HG02973 (cell line): ENCODE results near the gene TTYH1.
"Not testable (repeated sequence)": the region's sequence is repeated elsewhere in the genome, so short reads cannot be mapped to it uniquely, and the experiment has no call there.

Experiments
- ATAC-seq: cut with Tn5 transposase; IDR thresholded peaks from one replicate; pipeline ENCODE4 v1.9.1; 2021; ENCODE audit warnings: moderate library complexity; ENCODE audit not compliant: unreplicated experiment

TTYH1 gene

DNA sequence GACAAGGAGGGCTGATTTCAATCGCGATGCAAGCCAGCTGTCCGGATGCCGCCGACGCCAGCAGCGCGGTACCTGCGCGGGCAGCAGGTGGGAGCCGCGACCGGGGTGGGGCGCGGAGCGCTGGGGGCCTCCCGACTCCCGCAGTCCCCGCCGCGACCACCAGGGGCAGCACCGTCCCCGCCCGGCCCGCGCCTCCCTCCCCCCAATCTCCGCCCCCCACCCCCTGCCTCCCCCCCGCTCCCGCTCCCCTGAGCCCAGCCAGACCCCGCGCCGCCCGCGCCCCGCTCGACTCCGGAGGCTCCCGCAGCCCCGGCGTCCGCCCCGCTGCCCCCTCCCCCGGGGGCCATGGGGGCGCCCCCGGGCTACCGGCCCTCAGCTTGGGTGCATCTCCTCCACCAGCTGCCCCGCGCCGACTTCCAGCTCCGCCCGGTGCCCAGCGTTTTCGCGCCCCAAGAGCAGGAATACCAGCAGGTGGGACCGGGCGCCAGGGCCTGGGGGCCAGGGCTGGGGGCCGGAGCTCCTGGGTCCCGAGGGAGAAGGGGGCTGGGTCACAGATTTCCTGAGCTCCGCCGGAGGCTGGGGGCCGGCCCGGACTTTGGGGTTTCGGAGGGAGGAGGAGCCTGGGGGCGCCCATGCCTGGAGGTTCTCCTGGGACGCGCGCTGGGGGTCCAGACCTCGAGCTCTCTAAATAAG lies at the start of gene TTYH1:
TTYH1 (plus strand) TSS at position 257 of the 693 bp plus-strand sequence; CDS start at position 346, 89 bp downstream.
- ATAC-seq, result no peak

DNA sequence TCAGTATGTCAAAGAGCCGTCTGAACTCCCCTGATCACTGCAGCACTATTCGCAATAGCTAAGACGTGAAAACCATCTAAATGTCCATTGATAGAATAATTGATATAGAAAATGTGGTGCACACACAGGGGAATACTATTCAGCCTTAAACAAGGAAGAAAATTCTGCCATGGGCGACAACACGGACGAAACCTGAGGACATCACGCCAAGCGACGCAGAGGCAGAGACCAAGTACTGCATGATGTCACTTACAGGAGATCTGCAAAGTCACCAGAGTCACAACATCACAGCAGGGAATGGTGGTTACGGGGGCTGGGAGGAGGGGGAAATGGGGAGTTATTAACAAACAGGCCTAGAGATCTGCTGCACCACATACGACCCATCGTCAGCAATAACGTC lies 49.5 kb upstream of the TTYH1 start:
- ATAC-seq, result not testable (repeated sequence)

DNA sequence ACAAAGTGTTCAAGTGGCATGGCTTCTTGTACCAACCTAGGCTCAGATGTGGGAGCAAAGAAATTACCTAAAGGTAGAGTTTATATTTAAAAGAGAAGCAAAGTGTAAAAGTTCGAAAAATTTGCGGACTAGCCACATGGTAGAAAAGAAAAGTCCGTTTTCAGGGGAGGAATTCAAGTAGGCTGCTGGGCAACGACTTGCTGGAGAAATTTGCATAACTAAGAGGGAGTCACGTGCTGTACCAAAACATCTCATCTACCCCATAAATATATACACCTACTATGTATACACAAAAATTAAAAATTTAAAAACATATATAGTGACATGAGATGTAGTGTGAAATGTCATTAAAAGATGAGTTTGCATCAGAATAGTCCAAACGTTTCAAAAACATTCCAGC lies 48.5 kb upstream of the TTYH1 start:
- no peak for ATAC-seq

DNA sequence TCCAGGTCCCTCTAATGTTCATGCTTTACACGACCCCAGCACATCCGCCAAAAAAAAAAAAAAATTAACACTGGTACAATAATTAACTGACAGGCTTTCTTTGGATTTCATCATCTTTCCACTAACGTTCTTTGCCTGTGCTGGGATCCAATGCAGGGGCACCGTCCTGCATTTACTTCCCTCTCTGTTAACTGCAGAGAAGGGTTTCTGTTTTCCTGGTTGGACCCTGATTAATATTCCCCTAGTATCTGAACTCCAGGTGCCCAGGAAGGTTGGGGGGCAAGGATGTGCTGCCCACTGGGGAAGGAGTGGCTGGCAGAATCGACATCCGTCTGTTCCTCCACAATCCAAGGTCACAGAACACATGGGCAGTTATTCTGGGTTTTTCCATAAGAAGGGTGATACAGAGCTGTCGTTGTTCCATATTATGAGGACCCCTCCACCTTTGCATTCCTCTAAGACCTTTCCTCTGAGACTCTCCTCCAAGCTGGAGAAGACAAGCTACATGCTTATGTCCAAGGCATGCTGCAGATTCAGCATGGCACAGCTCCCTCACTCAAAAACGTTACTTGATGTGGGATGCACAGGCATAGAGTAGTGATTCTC lies 46.1 kb upstream of the TTYH1 start:
- ATAC-seq, result no peak

DNA sequence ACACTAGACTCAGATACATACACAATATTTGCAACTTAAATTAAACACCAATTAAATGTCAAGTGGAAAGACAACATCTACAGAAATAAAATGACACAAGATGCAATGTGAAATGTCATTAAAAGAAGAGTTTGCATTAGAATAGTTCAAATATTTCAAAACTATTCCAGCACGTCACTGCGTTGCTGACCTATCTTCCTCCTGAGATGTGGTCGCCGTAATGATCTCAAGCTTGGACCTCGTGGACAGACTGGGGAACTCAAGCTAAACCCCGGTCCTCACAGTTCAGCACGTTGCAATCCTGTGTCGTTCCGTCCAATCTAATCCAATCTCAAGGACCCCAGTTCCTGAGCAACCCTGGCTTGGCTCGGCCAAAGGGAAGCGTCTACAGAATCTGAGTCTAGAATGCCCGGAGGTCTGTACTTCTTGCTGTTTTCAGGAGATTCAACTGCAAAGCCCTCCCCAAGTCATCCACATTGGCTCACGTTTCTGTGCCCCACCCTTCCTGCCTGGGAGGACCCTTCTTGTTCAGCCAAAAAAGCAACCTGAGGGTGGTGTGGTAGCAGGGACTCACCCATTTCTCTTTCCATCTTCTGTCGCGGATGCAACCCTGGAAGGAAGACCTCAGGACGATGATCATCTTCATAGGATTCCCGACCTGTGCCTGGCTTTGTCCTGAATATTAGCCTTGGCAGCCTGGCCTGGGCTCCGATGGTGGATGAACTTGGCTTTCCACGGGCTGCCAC lies 45.4 kb upstream of the TTYH1 start:
- not testable (repeated sequence) for ATAC-seq

DNA sequence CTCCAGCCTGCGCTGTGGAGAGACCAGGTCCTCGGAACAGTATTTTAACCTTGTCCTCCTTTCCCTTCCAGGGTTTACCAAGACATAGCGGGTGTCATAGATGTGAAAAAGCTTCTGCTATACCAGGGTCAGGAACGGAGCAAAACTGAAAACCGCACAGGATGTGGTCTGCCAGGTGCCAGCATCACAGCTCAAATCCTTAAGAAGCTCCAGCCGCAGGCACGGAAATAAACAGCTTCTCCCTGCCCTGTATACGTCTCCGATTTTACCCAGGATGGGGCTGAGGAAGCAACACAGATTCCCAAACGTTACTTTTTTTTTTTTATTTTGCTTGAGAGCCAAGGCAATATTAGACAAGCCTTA lies 44.8 kb upstream of the TTYH1 start:
- not testable (repeated sequence) for ATAC-seq

DNA sequence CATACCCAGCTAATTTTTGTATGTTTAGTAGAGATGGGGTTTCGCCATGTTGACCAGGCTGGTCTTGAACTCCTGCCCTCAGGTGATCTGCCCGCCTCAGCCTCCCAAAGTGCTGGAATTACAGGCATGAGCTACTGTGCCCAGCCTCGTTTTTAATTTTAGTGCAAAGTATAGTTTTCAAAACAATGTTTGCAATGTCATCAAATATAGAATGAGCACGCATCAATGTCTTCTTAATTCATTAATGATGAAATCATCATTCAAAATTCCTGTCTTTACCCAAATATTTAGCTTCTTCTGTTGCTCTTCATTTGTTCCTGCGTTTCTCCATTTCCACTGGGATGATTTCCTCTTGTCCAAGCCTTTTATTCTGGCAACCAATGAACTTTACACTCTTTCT lies 43.8 kb upstream of the TTYH1 start:
- not testable (repeated sequence) for ATAC-seq

DNA sequence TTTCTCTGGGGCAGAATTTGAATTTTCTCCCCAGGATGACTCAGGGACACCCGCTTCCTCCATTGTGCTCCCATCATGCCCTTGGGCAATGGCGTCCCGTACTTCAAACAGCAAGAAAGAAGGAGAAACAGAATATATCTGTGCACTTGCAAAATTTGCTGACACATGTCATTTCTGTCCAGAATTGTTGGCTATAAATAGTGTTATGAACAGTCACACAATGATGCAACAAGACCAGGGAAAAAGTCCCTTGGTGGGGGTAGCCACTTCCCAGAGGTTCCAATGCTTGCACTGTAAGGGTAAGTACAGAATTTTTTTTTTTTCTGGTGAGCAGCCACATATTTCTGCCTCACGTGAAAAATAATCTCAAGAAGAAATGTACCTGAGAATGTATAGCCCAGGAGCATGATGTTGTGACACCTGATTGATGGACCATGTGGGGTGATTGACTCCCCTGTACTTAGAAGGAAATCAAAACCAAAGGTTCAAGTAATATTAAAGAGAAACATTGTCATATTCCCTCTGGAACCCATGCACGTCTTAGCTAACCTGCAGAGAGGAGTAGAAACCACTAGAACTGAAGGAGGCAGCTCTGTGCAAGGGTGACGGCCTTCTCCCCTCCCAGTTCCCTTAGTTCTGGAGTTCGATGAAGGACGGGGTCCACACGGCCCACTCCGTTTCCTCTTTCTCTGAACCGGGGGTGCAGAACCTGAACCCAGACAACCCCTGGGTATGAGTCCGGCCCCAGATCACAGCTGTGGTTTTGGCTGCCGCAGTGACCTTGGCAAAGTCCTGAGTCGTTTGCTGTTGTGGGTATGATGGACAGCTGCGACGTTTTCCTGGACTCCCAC lies 41.3 kb upstream of the TTYH1 start:
- ATAC-seq, result no peak

DNA sequence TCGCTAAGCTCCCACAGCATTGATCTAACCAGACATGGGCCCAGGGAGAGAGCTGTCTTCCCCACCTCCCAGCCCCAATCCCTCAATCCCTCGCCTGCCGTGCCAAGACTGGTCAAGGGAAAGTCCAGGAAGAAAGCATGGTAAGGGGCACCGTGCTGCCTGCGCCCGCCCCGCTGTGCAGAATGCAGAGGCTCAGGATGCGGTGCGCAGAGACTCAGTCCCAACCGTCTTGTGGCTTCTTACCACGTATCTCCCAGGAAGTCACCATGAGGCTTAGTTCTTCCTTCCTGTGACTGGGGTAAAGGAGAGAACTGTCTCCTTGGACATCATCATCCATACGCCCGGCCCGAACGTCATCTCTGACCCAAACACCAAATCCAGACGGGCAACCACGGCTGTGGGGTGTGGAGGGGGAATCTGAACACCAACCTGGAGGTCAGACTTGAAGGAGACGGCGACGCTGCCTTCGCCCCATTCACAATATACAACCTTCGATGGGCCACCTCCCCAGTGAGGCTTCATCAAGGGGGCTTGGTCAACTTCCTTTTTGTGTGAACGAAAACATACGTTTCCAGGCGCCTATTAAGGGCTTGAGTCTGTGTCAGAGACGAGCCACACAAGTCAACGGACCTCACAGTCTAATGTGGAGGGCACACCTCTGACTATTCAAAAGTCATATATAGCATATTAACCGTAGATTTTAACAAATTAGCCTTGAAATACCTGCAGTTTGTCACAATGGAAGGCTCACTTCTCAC lies 39.9 kb upstream of the TTYH1 start:
- ATAC-seq, result not testable (repeated sequence)

DNA sequence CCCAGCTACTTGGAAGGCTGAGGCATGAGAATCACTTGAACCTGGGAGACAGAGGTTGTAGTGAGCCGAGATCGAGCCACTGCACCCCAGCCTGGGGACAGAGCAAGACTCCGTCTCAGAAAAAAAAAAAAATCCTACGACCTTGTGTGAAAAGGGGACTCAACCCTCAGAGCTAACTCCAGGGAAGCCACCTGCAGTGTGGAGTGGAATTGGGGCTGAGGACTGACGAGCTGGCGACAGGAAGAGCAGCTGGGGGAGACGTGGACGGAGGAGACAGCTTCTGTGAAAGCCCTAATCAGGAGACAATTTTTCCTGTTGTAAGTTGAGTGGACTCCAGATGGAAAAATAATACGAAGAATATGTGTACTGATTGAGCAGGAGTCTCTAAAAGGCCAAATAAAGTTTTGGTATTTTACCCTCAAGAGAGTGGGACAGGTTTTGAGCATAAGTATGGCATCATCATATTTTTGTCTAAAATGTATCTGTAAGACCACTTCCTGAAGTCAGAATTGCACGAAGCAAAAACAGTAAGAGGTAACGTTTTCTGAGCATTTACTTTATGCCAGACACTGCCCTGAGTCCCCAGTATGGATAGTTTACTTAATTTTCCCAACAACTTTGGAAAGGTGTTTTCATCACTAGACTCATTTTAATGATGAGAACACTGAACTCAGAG lies 38.5 kb upstream of the TTYH1 start:
- no peak for ATAC-seq

DNA sequence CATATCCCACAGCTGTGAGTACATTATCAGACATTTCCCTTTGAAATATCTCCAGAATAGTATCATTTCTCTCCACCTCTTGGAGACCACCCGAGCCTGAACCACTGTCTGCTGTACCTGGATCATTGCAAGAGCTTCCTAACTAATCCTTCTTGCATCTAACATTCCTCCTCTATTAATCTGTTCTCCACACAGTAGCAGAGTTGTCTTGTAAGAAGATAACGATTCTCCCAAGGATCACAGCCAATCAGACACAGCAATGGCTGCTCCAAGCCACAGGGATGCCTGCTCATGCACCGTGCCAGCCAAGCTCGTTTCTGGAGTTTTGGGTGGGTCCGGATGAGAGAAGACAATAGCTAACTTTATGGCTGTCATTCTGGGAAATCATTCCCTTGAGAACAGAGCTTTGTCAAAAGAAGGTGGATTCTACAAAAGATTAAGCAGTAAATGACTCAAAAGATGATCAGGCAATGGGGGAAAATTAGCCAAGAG lies 36.0 kb upstream of the TTYH1 start:
- ATAC-seq, result no peak

DNA sequence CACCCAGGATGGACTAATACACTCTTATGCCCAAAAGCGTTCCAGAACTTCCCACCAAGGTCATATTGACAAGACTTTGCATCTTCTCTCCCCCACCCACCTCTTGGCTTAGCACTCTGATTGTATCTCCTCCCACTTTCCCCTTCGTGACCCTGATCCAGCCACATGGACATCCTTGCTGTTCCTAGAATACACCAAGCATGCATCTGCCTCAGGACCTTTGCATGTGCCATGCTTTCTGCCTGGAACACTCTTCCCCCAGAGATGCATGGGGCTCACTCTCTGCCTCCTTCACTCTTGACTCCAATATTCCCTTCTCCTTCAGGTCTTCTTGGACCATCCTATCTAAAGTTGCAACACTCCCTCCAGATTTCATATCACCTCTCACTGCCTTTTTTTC lies 34.4 kb upstream of the TTYH1 start:
- no peak for ATAC-seq

DNA sequence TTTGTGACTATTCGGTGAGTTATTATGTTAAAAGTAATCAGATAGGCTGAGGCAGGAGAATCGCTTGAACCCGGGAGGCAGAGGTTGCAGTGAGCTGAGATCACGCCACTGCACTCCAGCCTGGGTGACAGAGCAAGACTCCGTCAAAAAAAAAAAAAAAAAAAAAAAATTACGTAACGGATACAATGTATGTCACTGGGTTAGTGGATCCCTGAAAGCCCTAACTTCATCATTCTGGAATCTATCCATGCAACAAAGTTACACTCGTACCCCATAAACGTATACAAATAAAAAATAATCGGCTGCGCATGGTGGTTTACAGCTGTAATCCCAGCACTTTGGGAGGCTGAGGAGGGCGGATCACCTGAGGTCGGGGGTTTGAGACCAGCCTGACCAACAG lies 33.2 kb upstream of the TTYH1 start:
- ATAC-seq, result not testable (repeated sequence)

DNA sequence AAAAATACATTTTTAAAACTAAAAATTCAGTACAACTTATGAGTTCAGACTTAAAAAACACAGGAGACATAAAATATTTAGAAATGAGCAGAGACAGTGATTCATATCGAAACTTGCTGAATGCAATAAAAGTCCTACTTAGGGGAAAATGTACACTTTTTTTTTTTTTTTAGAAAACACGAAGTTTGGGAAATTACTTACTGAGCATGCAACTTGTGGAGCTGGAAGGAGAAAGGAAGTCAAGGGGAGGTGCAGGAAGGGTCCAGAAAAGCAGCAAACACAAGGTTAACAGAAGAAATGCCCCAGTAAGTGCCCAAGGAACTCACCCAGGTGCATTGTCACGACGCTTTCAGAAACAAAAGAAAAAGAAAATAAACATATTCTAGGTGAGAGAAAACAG lies 31.9 kb upstream of the TTYH1 start:
- ATAC-seq, result no peak

DNA sequence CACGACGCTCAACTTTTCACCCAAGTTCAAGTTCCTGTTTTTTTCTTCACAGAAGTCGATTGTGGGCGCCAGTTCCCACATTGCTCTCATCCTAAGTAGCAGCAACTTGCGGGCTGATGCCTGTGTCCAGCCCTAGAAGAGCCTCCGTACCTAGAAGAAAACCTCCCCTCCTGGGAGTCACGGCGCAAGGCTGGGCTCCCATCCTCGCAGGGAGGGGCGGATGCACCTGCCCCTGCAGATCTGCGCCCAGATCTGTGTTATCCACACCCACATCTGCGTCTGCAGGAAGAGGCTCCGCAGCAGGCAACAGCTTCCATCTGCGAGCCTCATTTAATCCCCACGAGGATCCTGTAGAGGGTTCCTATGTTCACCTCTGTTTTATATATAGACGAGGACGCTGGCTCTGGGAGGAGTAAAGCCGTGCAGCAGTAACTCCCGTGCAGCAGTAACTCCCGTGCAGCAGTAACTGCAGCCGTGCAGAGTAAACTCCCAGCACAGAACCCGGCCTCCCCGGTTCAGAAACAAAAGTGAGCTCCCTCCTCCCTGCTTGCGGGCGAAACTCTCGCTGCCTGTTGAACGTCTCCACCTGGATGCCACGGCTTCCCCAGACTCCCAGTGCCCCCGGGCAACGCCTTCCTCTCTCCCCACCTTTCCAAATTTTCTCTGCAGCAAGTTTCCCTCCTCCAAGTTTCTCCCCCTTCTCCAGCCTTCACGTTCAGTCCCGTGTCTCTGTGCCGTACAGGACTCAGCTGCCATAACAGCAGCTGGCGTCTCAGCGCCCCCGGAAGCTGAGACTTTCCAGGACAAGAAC lies 27.1 kb upstream of the TTYH1 start:
- ATAC-seq, result no peak

DNA sequence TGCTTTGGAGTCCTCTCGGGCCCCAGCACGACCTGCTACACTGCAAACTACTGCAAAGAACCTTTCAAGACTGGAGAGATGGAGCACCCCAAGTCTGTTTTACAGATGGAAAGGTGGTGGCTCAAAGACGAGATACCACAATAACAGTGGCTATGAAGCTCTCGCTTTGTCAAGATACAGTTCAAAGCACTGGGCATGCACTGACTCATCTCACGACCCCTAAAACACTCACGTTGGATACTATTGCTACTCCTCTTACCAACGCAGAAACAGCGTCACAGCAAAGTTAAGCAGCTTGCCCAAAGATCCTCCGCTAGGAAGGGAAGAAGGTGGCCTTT lies 26.5 kb upstream of the TTYH1 start:
- ATAC-seq, result no peak

DNA sequence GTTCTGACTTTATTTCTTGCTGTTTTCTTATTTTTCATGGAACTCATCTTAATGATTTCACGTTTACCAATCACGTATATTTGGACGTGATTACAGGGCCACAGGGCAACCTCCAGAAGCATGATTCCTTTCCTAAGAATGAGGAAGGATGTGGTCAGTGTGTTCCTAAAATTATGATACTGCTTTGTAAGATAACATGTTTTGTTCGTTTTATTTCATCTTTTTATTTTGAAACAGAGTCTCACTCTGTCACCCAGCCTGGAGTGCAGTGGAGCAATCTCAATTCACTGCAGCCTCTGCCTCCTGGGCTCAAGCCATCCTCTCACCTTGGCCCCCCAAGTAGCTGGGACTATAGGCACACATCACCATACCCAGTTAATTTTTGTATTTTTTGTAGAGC lies 25.7 kb upstream of the TTYH1 start:
- no peak for ATAC-seq

DNA sequence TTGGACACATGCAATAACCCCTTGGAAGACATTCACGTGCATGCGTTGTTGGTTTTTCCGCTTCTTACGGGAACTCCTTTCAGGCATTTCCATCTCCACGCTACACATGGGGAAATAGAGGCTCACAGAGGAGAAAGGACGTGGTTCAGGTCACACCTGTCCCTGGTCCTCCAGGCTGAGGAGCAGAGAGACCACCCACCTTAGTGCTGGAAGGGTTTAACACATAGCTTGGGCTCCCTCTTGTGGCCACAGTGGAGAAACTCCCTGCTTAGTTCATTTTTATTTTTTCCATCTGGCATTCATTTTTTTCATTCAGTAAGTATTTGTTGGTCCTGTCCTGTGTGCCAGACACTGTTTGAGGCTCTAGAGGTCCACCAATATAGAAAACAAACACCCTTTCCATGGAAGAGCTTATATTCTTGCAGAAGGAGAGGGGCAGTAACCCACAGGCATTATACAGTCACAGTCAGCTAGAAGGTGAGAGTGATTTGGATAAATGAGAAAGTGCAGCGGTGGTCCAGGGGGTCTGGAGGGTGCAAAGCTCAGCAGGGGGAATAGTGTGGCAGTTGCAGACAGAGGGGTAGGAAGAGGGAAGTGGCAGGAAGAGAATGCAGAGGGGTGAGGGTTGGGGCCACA lies 24.2 kb upstream of the TTYH1 start:
- no peak for ATAC-seq
